Rectal smooth muscle tissue (tissue), 1 donor: Measurements from ENCODE around the gene GOLGA6L10.
"Not testable (repeated sequence)": the region's sequence is repeated elsewhere in the genome, so short reads cannot be mapped to it uniquely, and the experiment has no call there.

Experiments
- H3K27ac ChIP-seq: one replicate; pipeline ENCODE4 v1.7.0; 2013; ENCODE audit warnings: low read depth, low read length, inconsistent platforms
- H3K27me3 ChIP-seq: one replicate; pipeline ENCODE4 v1.7.0; 2013; ENCODE audit warnings: low read length; ENCODE audit not compliant: control insufficient read depth, insufficient read depth
- H3K36me3 ChIP-seq: one replicate; pipeline ENCODE4 v1.7.0; 2013; ENCODE audit warnings: low read length; ENCODE audit not compliant: control insufficient read depth, insufficient read depth
- H3K4me1 ChIP-seq: one replicate; pipeline ENCODE4 v1.7.0; 2013; ENCODE audit warnings: low read length; ENCODE audit not compliant: control insufficient read depth, insufficient read depth
- H3K4me3 ChIP-seq: one replicate; pipeline ENCODE4 v1.7.0; 2013; ENCODE audit warnings: low read length
- H3K9ac ChIP-seq: one replicate; pipeline ENCODE4 v1.7.0; 2013; ENCODE audit warnings: low read length

GOLGA6L10 gene

GRCh38 chr15:82337051-82337450 lies 12.2 kb downstream of the GOLGA6L10 start:
- H3K4me3 ChIP-seq = not testable (repeated sequence)

GRCh38 chr15:82336180-82336647 lies 13.1 kb downstream of the GOLGA6L10 start:
- not testable (repeated sequence) for H3K4me1 ChIP-seq, H3K36me3 ChIP-seq, H3K4me3 ChIP-seq, H3K27me3 ChIP-seq, H3K27ac ChIP-seq, H3K9ac ChIP-seq

More at GRCh38 chr15:82337051-82337450, 12.2 kb downstream of the GOLGA6L10 start:
- H3K27me3 ChIP-seq, H3K4me1 ChIP-seq, H3K9ac ChIP-seq, H3K27ac ChIP-seq, H3K36me3 ChIP-seq: not testable (repeated sequence)

- H3K4me1 ChIP-seq, H3K27ac ChIP-seq, H3K36me3 ChIP-seq, H3K4me3 ChIP-seq, H3K27me3 ChIP-seq, H3K9ac ChIP-seq: not testable (repeated sequence)
These were observed 14.3 kb downstream of the GOLGA6L10 start for GRCh38 chr15:82335006-82335405.

GRCh38 chr15:82334554-82334932 lies 14.7 kb downstream of the GOLGA6L10 start:
- not testable (repeated sequence) for H3K36me3 ChIP-seq, H3K9ac ChIP-seq, H3K27ac ChIP-seq, H3K4me1 ChIP-seq, H3K4me3 ChIP-seq, H3K27me3 ChIP-seq

GRCh38 chr15:82333603-82334553 lies 15.4 kb downstream of the GOLGA6L10 start:
- H3K27me3 ChIP-seq, H3K4me3 ChIP-seq, H3K36me3 ChIP-seq, H3K27ac ChIP-seq, H3K4me1 ChIP-seq, H3K9ac ChIP-seq: not testable (repeated sequence)

GRCh38 chr15:82332711-82333602 lies 16.3 kb downstream of the GOLGA6L10 start:
- H3K4me3 ChIP-seq, H3K9ac ChIP-seq, H3K27me3 ChIP-seq, H3K4me1 ChIP-seq, H3K36me3 ChIP-seq, H3K27ac ChIP-seq: not testable (repeated sequence)

- H3K27me3 ChIP-seq, H3K36me3 ChIP-seq, H3K4me3 ChIP-seq, H3K9ac ChIP-seq, H3K4me1 ChIP-seq, H3K27ac ChIP-seq: not testable (repeated sequence)
These were observed 17.5 kb downstream of the GOLGA6L10 start for GRCh38 chr15:82331576-82332304.

GRCh38 chr15:82330921-82331320 lies 18.4 kb downstream of the GOLGA6L10 start:
- H3K9ac ChIP-seq, H3K27me3 ChIP-seq, H3K27ac ChIP-seq, H3K4me3 ChIP-seq, H3K36me3 ChIP-seq, H3K4me1 ChIP-seq: not testable (repeated sequence)

GRCh38 chr15:82329039-82329438 lies 20.2 kb downstream of the GOLGA6L10 start:
- H3K9ac ChIP-seq, H3K27ac ChIP-seq, H3K27me3 ChIP-seq, H3K4me3 ChIP-seq, H3K36me3 ChIP-seq, H3K4me1 ChIP-seq: not testable (repeated sequence)

- not testable (repeated sequence) for H3K36me3 ChIP-seq, H3K4me1 ChIP-seq, H3K4me3 ChIP-seq, H3K27me3 ChIP-seq, H3K9ac ChIP-seq, H3K27ac ChIP-seq
These were observed 21.9 kb downstream of the GOLGA6L10 start for GRCh38 chr15:82327372-82327771.

GRCh38 chr15:82326896-82327295 lies 22.4 kb downstream of the GOLGA6L10 start:
- H3K9ac ChIP-seq, H3K27me3 ChIP-seq, H3K4me3 ChIP-seq, H3K36me3 ChIP-seq, H3K27ac ChIP-seq, H3K4me1 ChIP-seq: not testable (repeated sequence)

GRCh38 chr15:82325646-82326045 lies 23.6 kb downstream of the GOLGA6L10 start:
- H3K27me3 ChIP-seq, H3K4me1 ChIP-seq, H3K9ac ChIP-seq, H3K36me3 ChIP-seq, H3K4me3 ChIP-seq, H3K27ac ChIP-seq: not testable (repeated sequence)
